Stimulated activated CD8-positive, alpha-beta memory T cell treated with anti-CD3 and anti-CD28 coated beads, Interleukin-2, amount 100 ng/mL, for 48 hours (primary cell): Measurements from ENCODE around the gene CDH13.

Experiments used
- DNase-seq, 2 donors: peaks; one replicate each; pipeline ENCODE4 v3.0.0-alpha.2; 2020; ENCODE audit warnings: low read depth in 2 of 2

The CDH13 gene

GRCh38 chr16:83404261-83404660, 777.5 kb downstream of the CDH13 start:
- no peak for DNase-seq

GRCh38 chr16:83407928-83408327, 781.2 kb downstream of the CDH13 start:
- no peak for DNase-seq

GRCh38 chr16:83409347-83409746, 782.6 kb downstream of the CDH13 start:
- no peak for DNase-seq

- DNase-seq: no peak
Observed at GRCh38 chr16:83418565-83418964, 791.8 kb downstream of the CDH13 start.

GRCh38 chr16:83420206-83420760, 793.5 kb downstream of the CDH13 start:
- no peak for DNase-seq

GRCh38 chr16:83433201-83433600, 806.4 kb downstream of the CDH13 start:
- no peak for DNase-seq

GRCh38 chr16:83437036-83437435, 810.3 kb downstream of the CDH13 start:
- no peak for DNase-seq

GRCh38 chr16:83438326-83438725, 811.6 kb downstream of the CDH13 start:
- no peak for DNase-seq

GRCh38 chr16:83439412-83439811, 812.6 kb downstream of the CDH13 start:
- no peak for DNase-seq

- DNase-seq: no peak
Observed at GRCh38 chr16:83441517-83441916, 814.7 kb downstream of the CDH13 start.

- no peak for DNase-seq
Observed at GRCh38 chr16:83443972-83444371, 817.2 kb downstream of the CDH13 start.

- no peak for DNase-seq
Observed at GRCh38 chr16:83447560-83447959, 820.8 kb downstream of the CDH13 start.

GRCh38 chr16:83449861-83450260, 823.1 kb downstream of the CDH13 start:
- no peak for DNase-seq

- no peak for DNase-seq
Observed at GRCh38 chr16:83453977-83454376, 827.2 kb downstream of the CDH13 start.

GRCh38 chr16:83455716-83456115, 828.9 kb downstream of the CDH13 start:
- no peak for DNase-seq

- no peak for DNase-seq
Observed at GRCh38 chr16:83456934-83457333, 830.2 kb downstream of the CDH13 start.

GRCh38 chr16:83458612-83459011, 831.8 kb downstream of the CDH13 start:
- DNase-seq: no peak

- DNase-seq: no peak
Observed at GRCh38 chr16:83464991-83465390, 838.2 kb downstream of the CDH13 start.

- DNase-seq: no peak
Observed at GRCh38 chr16:83470416-83470815, 843.6 kb downstream of the CDH13 start.

- no peak for DNase-seq
Observed at GRCh38 chr16:83472776-83473501, 846.2 kb downstream of the CDH13 start.

- DNase-seq: no peak
Observed at GRCh38 chr16:83473926-83474650, 847.3 kb downstream of the CDH13 start.

GRCh38 chr16:83475108-83475507, 848.3 kb downstream of the CDH13 start:
- DNase-seq: no peak

GRCh38 chr16:83481589-83481988, 854.8 kb downstream of the CDH13 start:
- DNase-seq: no peak
